Stimulated activated CD4-positive, alpha-beta T cell treated with anti-CD3 and anti-CD28 coated beads, TNF-alpha, amount 100 ng/mL, for 1 hour (primary cell): ENCODE results near the gene SCN1B.
A peak's percentile ranks its signal among the peaks of the same experiment; 100 is the strongest.
"Not testable (repeated sequence)": the region's sequence is repeated elsewhere in the genome, so short reads cannot be mapped to it uniquely, and the experiment has no call there.

Experiments used
- DNase-seq, 3 donors: peaks; one replicate each; pipeline ENCODE4 v3.0.0-alpha.2; 2020; ENCODE audit warnings: low read depth in 3 of 3, low spot score in 1 of 3

The SCN1B gene

DNA sequence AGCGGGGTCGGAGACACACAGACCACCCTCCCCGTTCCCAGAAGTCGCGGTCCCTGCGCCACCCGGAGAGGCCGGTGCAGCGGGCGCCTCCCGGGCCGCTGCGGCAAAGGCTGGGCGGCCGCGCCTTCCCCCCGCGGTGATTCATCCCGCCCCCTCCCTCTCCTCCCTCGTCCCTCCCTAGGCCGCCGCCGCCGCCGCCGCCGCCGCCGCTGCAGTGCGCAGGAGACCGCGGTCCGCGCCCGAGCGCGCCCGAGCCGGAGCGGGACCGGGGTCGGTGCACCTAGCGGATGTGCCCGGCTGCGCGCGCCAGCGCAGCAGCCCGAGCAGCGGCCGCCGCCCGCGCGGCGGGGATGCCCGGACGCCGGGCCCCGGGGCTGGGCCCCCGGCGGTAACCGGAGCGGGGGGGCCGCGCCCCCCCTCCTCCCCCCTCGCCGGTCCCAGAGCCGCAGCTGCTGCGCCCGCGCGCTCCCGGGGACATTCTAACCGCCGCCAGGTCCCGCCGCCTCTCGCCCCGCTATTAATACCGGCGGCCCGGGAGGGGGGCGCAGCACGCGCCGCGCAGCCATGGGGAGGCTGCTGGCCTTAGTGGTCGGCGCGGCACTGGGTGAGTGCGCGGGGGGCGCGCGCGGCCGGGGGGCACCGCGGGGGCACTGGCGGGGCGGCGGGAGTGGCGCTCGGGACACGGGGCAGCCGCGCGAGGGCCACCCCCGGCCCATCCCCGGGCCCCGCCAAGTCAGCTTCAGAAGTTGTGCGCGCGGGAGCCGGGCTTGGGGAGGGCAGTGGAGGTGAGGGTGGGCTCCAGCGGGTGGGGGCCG lies at the start of gene SCN1B:
Gene SCN1B (plus strand): TSS at position 214 of the 815 bp plus-strand sequence. CDS start 351 bp downstream, at position 565.
- peak in 2 of 3 donors; percentile 41 to 54 for DNase-seq

DNA sequence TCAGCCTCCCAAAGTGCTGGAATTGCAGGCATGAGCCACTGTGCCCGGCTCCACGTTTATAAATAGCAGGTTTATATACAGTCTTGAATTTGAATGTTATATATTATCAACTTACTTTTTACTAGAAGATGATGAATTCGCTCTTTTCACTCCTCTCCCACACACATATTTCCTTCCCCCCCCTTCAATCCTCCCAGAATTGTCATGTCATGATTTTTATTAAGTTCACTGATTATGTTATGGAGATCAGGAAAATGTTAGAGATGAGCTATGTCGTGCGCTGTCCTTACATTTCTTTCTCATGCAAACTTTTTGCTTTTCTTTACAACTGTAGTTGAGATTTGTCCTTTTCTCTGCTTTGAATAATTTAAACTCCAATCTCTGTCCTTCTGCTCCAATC lies 48.0 kb upstream of the SCN1B start:
- DNase-seq = no peak

DNA sequence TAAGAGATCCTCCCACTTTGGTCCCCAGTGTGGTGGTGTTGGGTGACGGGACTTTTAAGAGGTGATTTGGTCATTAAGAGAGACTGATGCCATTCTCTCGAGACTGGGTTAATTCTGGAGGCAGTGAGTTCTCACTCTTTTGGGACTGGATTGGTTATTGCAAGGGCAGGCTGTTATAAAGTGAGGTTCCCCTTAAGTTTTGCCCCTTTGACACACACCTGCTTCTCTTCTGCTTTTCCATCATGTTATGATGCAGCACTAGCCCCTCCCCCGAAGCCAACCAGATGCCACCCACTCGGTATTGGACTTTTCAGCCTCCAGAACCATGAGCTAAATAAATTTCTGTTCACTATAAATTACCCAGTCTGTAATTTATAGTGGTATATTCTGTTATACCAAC lies 46.5 kb upstream of the SCN1B start:
- no peak for DNase-seq

DNA sequence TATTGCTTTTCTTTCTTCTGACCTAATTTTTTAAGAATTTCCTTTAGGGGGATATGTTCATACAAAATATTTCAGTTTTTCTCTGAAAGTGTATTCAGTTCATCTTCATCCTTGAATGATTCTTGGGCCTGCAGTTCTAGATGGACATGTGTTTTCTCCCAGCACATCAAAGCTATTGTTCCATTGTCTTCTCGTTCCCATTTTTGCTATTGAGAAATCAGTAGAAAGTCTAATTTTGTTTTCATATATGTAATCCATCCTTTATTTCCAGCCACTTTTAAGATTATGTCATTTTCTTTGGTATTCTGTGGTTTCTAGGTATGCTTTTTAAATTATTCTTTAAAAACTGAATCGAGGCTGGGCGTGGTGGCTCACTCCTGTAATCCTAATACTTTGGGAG lies 46.0 kb upstream of the SCN1B start:
- DNase-seq = no peak

DNA sequence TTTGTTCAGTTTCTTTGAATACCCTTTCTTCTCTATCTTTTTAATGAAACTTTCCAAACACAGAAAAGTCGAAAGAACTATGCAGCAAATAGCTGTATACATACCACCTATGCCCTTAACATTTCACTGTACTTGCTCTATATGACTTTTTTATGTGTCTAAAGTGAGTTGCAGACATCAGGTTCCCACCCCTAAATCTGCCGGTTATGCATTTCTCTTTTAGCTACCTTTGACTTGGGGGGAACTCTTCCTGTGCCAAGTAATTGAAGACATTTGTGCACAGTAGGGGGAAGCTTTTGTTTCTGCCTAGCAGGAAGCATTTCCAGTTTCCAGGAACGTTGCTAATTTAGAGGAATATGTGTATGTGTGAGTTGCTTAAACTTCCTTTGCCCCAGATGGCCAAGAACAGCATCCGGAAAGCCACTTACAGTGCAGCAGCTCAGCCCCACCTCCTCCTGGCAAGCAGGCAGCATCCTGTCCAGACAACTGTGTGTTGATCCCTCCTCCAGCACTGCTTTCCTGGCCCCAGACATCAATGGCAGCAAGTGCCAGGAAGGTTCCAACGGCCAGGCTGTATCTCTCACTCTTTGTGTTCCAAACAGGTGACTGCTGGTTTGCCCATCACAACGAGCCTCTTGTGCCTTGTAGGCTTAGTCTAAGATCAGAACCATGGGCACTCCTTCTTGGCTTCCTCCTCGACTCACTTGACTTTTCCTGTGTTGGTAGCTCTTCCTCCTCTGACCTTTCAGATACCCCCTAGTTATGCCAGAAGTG lies 44.8 kb upstream of the SCN1B start:
- no peak for DNase-seq

DNA sequence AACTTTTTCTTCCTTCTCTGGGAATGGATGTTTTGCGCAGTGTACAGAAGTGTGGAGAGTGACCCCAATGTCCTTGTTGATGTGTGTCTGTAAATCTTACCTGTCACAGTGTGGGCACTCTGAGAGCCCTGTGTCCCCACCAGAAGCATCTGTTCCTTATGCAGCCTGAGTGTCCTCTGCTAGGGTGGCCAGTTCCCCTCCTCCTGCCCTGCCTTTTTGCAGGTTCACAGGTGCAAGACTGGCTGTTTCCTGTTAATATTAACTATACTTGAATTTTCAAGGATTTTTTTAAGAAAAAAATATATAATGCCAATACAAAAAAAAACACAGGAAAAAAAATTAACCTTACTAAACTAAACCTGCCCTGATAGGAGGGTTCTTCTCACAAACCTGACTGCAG lies 42.2 kb upstream of the SCN1B start:
- no peak for DNase-seq

DNA sequence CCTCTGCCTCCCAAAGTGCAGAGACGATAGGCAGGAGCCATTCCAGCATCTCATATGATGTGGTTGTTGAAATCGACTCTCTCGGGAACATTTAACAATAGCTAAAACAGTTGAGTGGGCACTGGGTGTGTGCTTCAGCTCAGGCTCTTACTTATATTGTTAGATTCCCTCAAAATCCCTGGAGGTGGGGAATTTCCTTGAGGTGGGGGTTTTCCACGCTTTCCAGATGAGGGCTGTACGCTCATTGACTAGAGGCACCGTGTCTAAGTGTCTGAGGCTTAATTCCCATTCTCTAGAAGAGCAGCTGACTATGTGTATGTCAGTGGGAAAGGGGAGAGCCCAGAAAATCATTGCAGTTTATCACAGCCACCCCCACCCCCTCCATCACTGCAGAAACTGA lies 41.0 kb upstream of the SCN1B start:
- DNase-seq = no peak

DNA sequence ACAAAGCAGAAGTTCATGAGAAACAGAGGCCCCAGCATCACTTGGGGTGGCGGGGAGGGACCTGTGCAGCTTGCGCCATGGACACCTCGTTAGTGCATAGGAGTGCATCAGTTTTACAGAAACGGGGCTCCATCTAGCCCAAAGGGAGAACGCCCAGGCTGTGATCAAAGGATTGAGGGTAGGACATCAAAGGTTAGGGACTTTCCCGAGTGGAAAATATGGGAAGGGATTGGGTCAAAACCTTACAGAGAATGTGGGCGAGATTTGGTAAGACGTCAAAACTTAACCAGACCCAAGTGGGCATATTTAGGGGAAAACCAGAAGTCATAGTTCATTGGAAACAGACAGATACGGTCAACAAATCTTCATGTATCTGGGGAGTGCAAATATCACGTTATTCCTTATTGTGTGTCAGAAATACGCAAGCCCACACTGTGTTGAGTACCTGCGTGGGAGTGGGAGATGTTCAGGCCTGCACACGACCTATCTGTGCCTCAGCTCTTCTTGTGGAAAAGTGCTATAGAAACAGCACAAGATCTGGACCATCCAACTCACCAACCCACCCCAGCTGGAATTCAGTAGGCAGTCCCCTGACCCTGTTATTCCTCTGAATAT lies 39.6 kb upstream of the SCN1B start:
- DNase-seq = no peak

DNA sequence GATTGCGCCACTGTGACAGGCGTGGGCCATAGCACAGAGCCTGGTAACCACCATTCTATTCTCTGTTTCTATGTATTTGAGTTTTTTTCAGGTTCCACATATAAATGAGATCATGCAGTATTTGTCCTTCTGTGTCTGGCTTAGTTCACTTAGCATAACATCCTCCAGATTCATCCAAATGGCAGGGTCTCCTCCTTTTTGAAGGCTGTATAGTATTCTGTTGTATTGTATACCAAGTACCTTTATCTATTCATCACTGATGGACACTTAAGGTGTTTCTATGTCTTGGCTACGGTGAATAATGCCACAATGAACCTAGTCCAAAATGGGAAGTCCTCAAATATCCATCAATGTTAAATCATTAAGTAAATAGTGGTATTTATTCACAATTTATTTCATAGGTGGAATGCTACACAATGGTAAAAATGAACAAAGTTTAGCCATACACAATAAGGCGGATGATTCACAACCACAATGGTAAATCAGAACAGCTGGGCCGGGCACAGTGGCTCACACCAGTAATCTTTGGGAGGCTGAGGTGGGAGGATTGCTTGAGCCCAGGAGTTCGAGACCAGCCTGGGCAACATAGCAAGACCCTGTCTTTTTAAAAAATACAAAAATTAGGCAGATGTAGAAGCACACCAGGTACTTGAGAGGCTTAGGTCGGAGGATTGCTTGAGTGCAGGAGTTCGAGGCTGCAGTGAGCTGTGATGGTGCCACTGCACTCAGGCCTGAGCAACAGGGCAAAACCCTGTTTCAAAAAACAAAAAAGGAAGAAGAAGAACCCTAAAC lies 38.5 kb upstream of the SCN1B start:
- DNase-seq = no peak

DNA sequence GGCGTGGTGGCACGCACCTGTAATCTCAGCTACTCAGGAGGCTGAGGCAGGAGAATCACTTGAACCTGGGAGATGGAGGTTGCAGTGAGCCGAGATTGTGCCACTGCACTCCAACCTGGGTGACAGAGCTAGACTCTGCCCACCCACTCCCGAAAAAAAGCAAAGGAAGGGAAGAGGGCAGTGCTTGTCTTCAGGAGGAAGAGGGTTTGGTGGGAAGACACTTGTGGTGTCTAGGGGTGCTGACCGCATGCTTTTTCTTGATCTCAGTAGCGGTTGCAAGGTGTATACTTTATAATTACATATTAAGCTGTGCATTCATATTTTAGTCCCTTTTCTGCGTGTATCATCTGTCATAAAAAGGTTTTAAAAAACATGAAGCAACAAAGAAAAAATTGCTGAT lies 37.7 kb upstream of the SCN1B start:
- not testable (repeated sequence) for DNase-seq

DNA sequence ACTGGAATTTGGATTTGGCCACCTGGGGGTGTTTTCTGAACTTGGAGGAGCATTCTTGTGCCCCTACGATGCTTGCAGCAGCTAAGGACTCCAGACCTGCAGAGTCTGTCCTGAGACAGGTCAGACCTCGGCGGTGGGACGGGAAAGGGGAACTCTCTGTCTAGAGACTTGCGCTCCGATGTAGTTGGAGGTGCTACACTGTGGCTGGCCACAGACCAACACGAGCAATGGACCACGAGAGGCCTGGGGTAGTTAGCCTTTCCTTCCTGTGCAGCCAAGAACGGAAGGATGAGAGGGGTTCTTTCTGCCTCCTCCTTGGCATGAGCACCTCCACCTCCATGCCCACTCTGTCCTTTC lies 36.0 kb upstream of the SCN1B start:
- no peak for DNase-seq

DNA sequence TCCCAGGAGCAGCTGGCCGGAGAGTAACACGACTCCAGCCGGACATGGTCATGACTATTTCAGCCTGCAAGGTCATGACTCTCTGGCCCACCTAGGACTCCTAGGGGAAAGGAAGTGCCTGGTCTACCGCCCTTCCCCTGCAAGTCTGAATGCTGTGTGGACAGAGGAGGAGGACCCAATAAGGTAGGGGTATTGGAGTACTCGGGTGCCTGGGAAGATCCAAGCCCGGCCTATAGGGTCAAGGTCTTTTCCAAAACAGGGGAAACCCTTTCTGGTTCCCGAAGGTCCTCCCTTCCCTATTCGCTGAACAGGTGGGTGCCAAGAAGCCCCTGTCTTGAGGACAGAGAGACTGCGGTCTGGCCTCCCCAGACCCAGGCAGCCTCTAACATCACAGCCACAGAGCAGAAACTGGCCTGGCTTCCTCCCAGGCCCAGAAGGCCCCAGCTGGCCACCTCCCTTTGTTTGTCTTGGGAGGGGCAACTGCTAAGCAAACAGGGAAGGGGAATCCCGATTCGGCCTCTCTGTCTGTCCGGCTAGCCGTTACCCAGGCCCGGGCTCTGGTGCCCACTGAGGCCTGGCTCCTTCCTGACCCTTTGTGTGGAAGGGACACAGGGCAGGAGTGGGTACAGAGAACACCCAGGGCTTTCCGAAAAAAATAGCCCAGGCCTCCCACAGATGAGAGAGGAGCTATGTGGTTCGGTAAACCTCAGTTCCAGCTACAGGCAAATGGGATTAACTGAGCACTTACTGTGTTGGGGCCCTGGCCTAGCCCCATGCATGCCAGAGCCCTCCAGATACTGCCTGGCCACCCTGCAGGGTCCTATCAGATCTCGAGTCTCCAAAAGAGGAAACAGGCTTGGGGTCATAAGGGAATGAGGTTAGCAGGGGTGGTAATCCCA lies 35.4 kb upstream of the SCN1B start:
- no peak for DNase-seq

DNA sequence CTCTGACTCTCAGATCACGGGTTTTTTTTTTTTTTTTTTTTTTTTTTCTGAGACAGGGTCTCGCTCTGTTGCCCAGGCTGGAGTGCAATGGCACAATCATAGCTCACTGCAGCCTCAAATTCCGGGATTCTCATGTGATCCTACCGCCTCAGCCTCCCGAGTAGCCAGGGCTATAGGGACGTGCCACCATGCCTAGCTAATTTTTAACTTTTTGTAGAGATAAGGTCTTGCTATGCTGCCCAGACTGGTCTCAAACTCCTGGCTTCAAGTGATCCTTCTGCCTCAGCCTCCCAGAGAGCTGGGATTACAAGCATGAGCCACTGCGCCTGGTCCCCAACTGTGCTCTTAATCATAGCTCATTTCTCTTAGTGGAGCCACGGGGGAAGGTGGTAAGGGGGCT lies 34.7 kb upstream of the SCN1B start:
- no peak for DNase-seq

DNA sequence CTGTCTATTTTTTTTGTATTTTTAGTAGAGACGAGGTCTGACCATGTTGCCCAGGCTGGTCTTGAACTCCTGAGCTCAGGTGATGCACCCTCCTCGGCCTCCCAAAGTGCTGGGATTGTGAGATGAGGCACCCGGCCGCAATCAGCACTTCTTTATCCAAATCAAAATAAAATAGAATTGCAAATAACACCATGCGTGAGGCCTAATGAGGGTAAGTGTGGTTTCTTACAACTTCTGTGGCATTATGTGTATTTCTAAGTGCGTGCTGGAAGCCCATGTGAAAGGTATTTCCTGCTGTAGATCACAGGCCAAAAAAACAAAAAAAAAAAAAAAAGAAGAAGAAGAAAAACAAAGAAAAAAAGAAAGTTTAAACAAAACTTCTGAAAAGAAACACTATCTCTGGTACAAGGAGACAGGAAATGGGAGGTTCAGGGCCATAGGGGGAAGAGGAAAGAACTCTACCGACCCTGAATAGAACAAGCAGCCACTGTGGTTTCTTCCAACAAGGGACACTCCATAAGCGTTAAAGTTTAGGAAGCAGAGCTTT lies 33.1 kb upstream of the SCN1B start:
- DNase-seq = no peak

DNA sequence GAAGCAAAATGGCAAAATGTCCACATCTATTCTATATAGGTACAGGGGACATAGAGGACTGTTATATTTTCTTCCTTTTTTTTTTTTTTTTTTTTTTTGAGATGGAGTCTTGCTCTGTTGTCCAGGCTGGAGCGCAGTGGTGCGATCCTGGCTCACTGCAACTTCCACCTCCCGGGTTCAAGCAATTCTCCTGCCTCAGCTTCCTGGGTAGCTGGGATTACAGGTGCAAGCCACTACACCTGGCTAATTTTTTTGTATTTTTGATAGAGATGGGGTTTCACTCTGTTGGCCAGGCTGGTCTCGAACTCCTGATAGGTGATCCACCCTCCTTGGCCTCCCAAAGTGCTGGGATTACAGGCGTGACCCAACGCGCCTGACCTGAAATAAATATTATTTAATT lies 32.0 kb upstream of the SCN1B start:
- not testable (repeated sequence) for DNase-seq

DNA sequence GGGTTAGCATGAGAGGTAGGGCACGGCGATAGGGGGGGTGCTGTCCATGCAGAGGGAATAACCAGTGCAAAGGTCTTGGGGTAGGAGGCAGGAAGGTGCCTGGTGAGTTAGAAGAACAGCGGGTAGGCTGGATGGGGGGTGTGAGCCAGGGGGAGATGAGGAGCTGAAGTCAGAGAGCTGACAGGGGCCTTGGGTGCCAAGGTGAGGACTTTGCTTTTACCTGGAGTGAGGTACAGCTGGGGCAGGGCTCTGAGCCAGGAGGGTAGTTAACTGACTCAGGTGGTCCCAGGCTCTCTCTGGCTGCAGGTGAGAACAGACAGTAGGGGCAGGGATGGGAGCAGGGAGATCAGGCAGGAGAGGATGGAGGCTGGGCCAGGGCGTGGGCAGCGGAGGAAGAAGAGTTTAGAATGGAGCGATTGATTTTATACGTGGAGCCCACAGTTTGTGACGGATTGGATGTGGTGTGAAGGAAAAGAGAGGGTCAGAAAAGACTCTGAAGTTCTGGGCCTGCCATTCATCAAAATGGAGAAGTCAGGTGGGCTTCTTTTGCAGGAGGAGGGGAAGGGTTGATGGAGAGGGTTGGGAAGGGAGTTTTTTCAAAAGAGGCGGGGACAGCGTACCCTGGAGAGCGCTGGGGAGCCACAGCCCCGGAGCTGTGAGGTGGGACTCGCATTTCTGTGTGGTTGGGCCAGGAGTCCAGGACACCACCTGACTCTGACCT lies 31.3 kb upstream of the SCN1B start:
- DNase-seq = no peak

DNA sequence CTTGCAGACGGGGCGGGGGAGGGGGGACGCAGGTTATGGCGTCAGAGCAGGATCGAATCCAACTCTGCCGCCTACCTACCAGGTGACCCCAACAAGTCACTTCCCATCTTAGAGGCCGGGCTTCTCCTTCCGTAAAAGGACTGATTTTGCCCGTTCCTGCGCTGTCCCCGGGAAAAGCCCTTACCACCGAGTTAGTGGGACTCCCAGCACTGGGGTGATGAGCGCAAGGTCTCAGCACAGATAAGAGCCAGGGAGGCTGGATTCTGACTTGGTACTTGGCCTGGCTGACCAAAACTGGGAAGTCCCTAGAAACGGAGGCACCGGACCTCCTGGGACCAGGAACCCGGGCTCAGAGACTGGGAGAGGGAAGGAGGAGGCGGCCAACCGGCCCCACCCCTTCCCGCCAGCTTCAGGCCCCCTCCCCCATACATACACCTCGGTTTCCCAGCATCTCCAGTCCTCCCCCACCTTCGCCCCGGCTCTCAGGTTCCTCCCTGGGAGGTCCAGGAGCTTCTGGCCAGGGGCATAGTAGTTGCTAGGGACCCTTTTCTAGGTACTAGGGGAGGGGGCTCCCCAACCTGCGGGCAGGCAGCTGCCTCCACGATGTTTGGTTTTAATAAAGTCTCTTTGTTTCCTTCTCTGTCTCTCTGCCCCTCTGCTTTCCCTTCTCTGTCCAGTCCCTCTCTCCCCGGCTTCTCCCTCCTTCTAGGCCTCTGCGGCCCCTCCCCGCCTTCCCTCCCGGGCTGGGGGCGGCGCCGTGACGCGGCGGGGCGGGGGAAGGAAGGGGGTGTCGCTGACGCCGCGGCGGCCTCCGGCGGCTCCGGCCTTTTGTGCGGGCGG lies 30.6 kb upstream of the SCN1B start, which contains the start of gene GRAMD1A:
Gene GRAMD1A (plus strand): TSS at position 826 of the 840 bp plus-strand sequence. CDS start 156 bp downstream, outside the sequence.
- peak in 2 of 3 donors; percentile 38 to 72 for DNase-seq

DNA sequence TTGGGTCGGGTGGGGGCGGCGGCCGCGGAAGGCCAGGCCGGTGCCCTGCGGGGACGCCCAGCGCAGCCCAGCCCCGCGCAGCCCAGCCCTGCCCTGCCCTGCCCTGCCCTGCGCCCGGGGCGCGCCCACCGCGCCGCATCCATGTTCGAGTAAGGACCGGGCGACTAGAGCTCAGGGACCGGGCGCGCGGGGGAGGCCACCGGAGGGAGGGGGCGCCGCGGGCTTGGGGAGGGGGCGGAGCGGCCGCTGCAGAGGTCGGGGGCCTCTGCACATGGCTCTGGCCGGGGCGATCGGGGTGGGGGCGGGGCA lies 30.0 kb upstream of the SCN1B start:
- no peak for DNase-seq
